Colon (tissue), 2 donors: ENCODE data around the gene ZNF280C.
"Not testable (repeated sequence)": the region's sequence is repeated elsewhere in the genome, so short reads cannot be mapped to it uniquely, and the experiment has no call there.

ENCODE experiments used
- FAIRE-seq: peaks from 2 replicates; lab custom pipeline; 2012; peaks lifted over from hg19 to GRCh38; lab: Jason Lieb, UNC
- donor health status: control.
- donor health status: control.

Gene ZNF280C, protein sequence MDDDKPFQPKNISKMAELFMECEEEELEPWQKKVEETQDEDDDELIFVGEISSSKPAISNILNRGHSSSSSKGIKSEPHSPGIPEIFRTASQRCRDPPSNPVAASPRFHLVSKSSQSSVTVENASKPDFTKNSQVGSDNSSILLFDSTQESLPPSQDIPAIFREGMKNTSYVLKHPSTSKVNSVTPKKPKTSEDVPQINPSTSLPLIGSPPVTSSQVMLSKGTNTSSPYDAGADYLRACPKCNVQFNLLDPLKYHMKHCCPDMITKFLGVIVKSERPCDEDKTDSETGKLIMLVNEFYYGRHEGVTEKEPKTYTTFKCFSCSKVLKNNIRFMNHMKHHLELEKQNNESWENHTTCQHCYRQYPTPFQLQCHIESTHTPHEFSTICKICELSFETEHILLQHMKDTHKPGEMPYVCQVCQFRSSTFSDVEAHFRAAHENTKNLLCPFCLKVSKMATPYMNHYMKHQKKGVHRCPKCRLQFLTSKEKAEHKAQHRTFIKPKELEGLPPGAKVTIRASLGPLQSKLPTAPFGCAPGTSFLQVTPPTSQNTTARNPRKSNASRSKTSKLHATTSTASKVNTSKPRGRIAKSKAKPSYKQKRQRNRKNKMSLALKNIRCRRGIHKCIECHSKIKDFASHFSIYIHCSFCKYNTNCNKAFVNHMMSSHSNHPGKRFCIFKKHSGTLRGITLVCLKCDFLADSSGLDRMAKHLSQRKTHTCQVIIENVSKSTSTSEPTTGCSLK

GRCh38 chrX:130268449-130269170 lies at the start of gene ZNF280C:
Gene ZNF280C (minus strand): TSS chrX:130268899. CDS start chrX:130260449, 8,450 bp downstream.
- peak; percentile 87 for FAIRE-seq

DNA sequence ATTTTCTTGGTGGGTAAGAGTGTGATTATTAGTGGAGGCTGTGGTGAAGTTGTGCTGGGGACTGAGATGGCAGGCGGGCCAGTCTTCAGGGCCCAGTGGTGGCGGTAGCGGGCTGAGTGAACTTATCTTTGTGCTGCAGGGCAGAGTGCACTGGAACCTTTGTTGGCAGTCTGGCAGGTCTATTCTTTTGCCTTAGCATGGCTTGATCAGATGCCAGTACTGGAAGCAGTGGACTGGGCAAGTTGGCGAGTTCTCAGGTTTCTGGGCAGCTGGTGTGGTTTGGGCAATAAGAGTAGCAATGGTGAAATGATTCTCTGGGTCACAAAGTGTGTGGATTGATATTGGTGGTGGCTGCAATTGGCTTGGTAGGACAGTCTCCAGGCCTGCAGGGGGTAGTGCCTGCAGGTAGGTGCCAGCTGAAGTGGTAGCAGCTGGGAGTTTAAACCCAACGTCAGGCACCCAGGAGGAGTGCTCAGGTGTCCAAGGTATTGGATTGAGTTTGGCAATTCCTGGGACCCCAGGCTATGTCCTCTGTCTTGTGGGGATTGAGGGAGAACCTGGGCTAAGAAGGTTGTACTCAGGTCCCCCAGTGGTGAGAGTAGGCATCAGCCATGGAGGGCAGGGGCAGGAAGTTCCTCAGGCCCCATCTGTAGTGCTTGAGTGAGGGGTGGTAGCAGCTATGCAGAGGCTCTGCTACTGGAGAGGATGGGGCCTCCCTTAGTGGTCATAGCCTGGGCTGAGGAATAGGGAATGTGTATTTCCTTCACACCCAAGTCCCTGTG lies 36.1 kb upstream of the ZNF280C start:
- no peak for FAIRE-seq

DNA sequence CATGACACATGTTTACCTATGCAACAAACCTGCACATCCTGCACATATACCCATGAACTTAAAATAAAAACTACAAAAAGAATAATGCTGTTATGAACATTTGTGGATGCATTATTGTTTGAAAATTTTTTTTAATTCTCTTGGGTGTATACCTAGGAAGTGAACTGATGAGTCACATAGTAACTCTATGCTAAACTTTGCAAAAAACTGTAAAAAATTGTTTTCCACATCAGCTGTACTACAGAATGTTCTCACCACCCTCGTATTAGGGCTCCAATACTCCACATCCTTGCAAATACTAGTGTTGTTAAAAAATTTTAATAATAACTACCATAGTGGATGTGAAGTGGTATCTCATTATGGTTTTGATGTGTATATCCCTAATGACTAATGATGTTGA lies 33.3 kb upstream of the ZNF280C start:
- FAIRE-seq, result no peak

GRCh38 chrX:130301405-130301804 lies 32.7 kb upstream of the ZNF280C start:
- FAIRE-seq, result no peak

DNA sequence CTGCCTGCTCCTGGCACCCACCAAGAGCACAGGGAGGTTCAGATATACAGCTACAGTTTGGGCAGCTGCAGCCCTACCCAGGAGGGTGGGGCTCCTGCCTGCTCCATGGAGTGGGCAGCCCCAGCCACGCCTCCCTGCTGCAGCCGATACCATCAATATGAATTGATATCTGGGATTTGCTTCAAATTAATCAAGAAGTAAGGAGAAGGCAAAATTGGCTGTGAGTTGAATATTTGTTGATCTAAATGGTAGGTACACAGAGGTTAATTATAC lies 31.2 kb upstream of the ZNF280C start:
- FAIRE-seq, result no peak

GRCh38 chrX:130299279-130300009 lies 30.7 kb upstream of the ZNF280C start:
- no peak for FAIRE-seq

DNA sequence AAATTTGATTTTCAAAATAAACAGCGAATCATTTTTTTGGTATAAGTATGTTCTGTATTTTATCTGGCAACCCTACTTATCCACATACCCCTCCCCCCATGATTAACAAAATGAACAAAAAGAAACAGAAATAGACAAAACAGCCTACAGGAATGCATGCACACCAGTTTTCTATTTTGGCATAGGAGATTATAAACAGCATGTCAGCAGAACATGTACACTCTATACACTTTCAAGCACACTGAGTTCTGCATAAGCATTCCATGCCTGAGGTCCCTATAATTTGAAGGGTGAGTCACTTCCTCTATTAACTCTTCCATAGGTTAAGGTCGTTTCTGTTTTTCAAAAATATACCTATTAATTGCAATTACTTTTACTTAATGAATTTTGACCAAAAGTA lies 28.0 kb upstream of the ZNF280C start:
- FAIRE-seq, result no peak

- FAIRE-seq, result no peak
Measured at GRCh38 chrX:130296297-130296678, 27.6 kb upstream of the ZNF280C start.

DNA sequence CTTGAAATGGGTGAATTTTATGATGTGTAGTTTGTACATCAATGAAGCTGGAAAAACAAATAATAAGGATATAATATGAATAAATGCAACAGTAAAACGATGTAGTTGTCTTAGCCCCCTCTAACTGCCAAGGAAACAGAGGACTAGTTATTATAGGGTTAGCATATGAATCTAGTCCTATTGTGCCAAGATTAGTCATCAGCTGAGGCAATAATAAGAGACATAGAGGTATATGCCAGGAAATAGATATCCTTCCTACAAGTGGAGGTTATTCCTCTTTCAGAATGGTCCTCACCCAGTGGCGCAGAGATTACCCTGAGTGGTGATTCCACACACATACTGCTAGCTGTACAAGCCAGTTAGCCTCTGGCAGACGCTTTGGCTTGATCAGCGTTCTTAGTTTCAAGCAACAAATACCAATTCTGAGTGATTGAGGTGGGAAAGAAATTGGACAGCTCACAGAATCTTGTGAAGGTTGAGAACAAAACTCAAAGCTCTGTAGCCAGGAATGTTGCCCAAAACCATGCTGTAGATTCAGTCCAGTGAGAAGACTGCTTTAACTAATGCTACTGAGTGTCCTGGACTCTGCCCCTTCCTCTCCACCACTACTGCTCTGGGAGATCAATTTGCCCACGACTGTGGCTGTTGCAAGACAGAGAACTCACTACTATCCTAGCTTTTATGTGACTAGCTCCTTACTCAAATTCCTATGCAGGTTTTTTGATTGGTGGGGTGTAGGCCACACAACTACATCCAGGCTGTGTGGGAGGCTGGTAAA lies 27.0 kb upstream of the ZNF280C start:
- FAIRE-seq, result no peak

- peak; percentile 77 for FAIRE-seq
Measured at GRCh38 chrX:130287071-130287770, 18.5 kb upstream of the ZNF280C start.

- FAIRE-seq, result no peak
Measured at GRCh38 chrX:130285710-130286109, 17.0 kb upstream of the ZNF280C start.

GRCh38 chrX:130285069-130285620 lies 16.4 kb upstream of the ZNF280C start:
- FAIRE-seq, result no peak

DNA sequence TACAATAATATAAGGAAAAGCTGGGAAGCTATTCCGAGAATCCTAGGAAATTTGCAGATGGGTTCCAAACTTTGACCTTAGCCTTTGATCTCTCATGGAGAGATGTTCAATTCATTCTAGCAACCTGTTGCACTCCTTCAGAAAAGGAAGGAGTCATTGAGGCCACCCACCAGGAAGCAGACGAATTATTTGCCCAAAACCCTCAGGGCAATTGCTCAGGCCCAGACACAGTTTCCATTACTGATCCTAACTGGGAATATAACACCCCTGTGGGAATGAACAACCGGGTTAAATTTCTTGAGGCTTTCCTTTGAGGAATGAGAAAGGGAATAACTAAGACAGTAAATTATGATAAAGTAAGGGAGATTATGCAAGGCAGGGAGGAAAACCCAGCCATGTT lies 13.5 kb upstream of the ZNF280C start:
- FAIRE-seq, result no peak

DNA sequence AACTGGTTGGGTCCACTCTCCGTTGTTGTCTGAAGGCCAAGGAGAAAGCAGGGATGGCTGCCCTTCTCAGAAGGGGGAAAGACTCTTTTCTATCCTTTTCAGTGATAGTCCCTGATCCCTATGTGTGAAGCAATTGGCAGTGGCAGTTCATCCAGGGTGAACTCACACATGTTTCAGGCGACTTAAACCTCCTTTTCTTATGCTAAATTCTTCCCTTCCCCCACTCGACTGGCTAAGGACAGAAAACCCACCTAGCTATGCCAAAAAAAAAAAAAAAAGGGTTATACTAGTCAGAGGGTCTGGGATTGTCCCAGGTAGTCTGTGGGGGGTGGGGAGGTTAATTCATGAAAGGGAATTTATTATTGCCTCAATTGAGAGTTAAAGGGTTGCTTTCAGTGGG lies 12.2 kb upstream of the ZNF280C start:
- no peak for FAIRE-seq

DNA sequence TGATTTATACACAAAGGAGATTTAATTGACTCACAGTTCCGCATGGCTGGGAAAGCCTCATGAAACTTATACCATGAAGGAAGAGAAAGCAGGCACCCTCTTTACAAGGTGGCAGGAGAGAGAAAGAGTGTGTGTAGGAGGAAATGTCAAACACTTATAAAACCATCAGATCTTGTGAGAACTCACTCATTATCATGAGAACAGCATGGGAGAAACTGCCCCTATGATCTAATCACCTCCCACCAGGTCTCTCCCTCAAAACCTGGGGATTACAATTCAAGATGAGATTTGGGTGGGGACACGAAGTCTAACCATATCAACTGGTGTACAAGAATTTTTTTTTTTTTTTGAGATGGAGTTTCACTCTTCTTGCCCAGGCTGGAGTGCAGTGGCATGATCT lies 3.6 kb upstream of the ZNF280C start:
- FAIRE-seq, result not testable (repeated sequence)

GRCh38 chrX:130269391-130269790 lies 692 bp upstream of the ZNF280C start:
- not testable (repeated sequence) for FAIRE-seq

GRCh38 chrX:130267956-130268448 lies 697 bp downstream of the ZNF280C start:
- FAIRE-seq, result no peak

GRCh38 chrX:130264573-130264972 lies 4.1 kb downstream of the ZNF280C start:
- FAIRE-seq, result peak; percentile 28

- no peak for FAIRE-seq
Measured at GRCh38 chrX:130263016-130263415, 5.7 kb downstream of the ZNF280C start.

DNA sequence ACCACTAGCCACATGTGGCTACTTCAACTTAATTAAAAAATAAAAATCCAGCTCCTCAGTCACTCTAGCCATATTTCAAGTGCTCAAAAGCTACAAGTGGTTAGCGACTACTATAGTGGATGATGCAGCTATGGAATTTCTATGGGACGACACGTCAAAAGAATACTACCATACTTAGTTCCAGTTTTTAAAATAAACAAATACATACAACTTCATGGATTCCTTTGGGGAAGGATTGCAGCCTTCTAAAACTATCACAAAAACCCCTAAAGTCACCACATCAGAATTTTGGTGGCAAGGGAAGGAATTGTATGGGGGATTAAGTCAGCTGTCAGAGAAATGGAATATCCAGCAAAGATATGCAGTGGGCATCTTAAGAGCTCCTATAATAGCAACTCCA lies 6.5 kb downstream of the ZNF280C start:
- FAIRE-seq, result no peak
